Measurements from ENCODE around the gene TXNRD1. TPM values are rescaled to one million over a fixed set of nuclear protein-coding genes. Genes with fewer than 3 reads are reported as not detected.

Gene TXNRD1
- total and polyA plus RNA-seq, 2 of the 8 experiments (the other 6 are each of a cell fraction or from before 2014, with no cell fraction given): 56.8 to 127 TPM

DNA sequence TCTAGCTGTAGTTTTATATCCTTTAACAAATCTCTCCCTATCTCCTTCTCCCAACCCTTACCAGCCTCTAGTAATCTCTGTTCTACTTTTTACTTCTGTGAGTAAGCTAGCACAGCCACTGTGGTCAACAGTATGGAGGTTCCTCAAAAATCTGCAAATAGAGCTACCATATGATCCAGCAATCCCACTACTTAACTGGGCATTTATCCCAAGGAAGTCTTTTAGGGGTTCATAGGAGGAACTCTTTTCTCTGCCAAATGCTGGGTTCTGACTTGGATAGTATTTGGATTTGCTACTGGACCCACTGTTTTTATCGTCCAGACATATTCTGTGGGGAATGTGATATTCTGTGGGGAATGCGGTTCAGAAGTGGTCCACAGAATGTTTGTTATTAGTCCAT, 129.1 kb downstream of the TXNRD1 start (continued):
- TF ChIP-seq ASH2L (IDR thresholded peaks at IDR 0.05; ENCODE audit: low read length): no peak
- TF ChIP-seq KDM4A (IDR thresholded peaks at IDR 0.05; ENCODE audit: low read depth, low read length, severe bottlenecking): no peak
- TF ChIP-seq KDM1A (IDR thresholded peaks at IDR 0.05; ENCODE audit: borderline replicate concordance, low read length): no peak
- no peak for TF ChIP-seq TEAD4 (IDR thresholded peaks at IDR 0.05; ENCODE audit: low read depth, low read length)

Measured in H1 (cell line).